CD14-positive monocyte (primary cell): Measurements from ENCODE around the gene ZNF432. TPM values are rescaled to one million over a fixed set of nuclear protein-coding genes. Genes with fewer than 3 reads are reported as not detected.

Source experiments
- DNase-seq, 3 donors: peaks; one replicate each; pipeline ENCODE4 v3.0.0-alpha.2; 2011 to 2022
- H2AFZ ChIP-seq: 2 replicates; pipeline ENCODE4 v1.6.0; 2012; ENCODE audit warnings: mild to moderate bottlenecking, low read depth, low read length, inconsistent platforms; ENCODE audit not compliant: insufficient read depth, poor library complexity, severe bottlenecking
- H3K27ac ChIP-seq, 2 donors: 1 replicate in 1 of 2; 2 replicates in 1 of 2; pipeline ENCODE4 v1.5.1; 2012 to 2013; ENCODE audit warnings: low read length in 2 of 2, control low read depth in 1 of 2, inconsistent platforms in 1 of 2, low read depth in 1 of 2, mild to moderate bottlenecking in 1 of 2
- H3K27me3 ChIP-seq, 2 donors: one replicate each; pipeline versions ENCODE4 v1.6.0 to v1.6.1; 2011 to 2013; ENCODE audit warnings: low read length in 2 of 2; ENCODE audit not compliant: control insufficient read depth in 2 of 2, insufficient read depth in 2 of 2
- H3K36me3 ChIP-seq, 2 donors: replicated peaks in 1 of 2; 1 replicate in 1 of 2; 2 replicates in 1 of 2; pipeline versions ENCODE4 v1.5.1 to v1.6.1; 2012 to 2013; ENCODE audit warnings: low read length in 2 of 2, control low read depth in 1 of 2, inconsistent platforms in 1 of 2, mild to moderate bottlenecking in 1 of 2; ENCODE audit not compliant: insufficient read depth in 2 of 2, control insufficient read depth in 1 of 2
- H3K4me1 ChIP-seq, 2 donors: 1 replicate in 1 of 2; 2 replicates in 1 of 2; pipeline versions ENCODE4 v1.5.1 to v1.6.1; 2012 to 2013; ENCODE audit warnings: low read length in 2 of 2, control low read depth in 1 of 2, inconsistent platforms in 1 of 2, mild to moderate bottlenecking in 1 of 2, moderate library complexity in 1 of 2; ENCODE audit not compliant: insufficient read depth in 2 of 2, control insufficient read depth in 1 of 2
- H3K4me2 ChIP-seq: replicated peaks from 2 replicates; pipeline ENCODE3; 2012; ENCODE audit warnings: low read length, moderate library complexity, mild to moderate bottlenecking; ENCODE audit not compliant: poor library complexity, severe bottlenecking; ENCODE audit errors: extremely low read depth
- H3K4me3 ChIP-seq, 3 experiments: fragments of 200-600 bp in 1 of 3; sonication (generic) in 1 of 3; replicated peaks in 1 of 3; 1 replicate in 2 of 3; 2 replicates in 1 of 3; pipeline ENCODE4 v1.5.1; 2011 to 2013; ENCODE audit warnings: low read length in 3 of 3, mild to moderate bottlenecking in 3 of 3, control low read depth in 2 of 3, low read depth in 2 of 3, inconsistent platforms in 1 of 3, moderate library complexity in 1 of 3
- H3K79me2 ChIP-seq: 2 replicates; pipeline ENCODE4 v1.6.0; 2012; ENCODE audit warnings: mild to moderate bottlenecking, control low read depth, inconsistent platforms, low read length, moderate library complexity; ENCODE audit not compliant: insufficient read depth
- H3K9ac ChIP-seq: 2 replicates; pipeline ENCODE4 v1.6.0; 2017; ENCODE audit warnings: low read length, mild to moderate bottlenecking; ENCODE audit not compliant: insufficient read depth, poor library complexity, severe bottlenecking
- H3K9me3 ChIP-seq, 2 donors: replicated peaks in 1 of 2; 1 replicate in 1 of 2; 2 replicates in 1 of 2; pipeline versions ENCODE4 v1.5.1 to v1.6.1; 2012 to 2013; ENCODE audit warnings: low read length in 2 of 2, control low read depth in 1 of 2; ENCODE audit not compliant: control insufficient read depth in 1 of 2, insufficient read depth in 1 of 2
- H4K20me1 ChIP-seq: 2 replicates; pipeline ENCODE4 v1.6.0; 2012; ENCODE audit warnings: mild to moderate bottlenecking, low read length, control low read depth, moderate library complexity; ENCODE audit not compliant: insufficient read depth
- H3K27ac Mint-ChIP-seq, 7 donors: one replicate each; pipeline ENCODE4 v1.8.0; 2020; ENCODE audit warnings: mild to moderate bottlenecking in 7 of 7, mixed read lengths in 7 of 7, moderate library complexity in 6 of 7, inconsistent platforms in 2 of 7
- H3K27me3 Mint-ChIP-seq, 3 donors: one replicate each; pipeline ENCODE4 v1.8.0; 2021 to 2022; ENCODE audit warnings: low read depth in 3 of 3, mild to moderate bottlenecking in 3 of 3, mixed read lengths in 3 of 3, moderate library complexity in 3 of 3, inconsistent platforms in 1 of 3
- H3K36me3 Mint-ChIP-seq, 2 donors: one replicate each; pipeline ENCODE4 v1.8.0; 2020; ENCODE audit warnings: mixed read lengths in 2 of 2, inconsistent platforms in 1 of 2, mild to moderate bottlenecking in 1 of 2
- H3K4me1 Mint-ChIP-seq: one replicate; pipeline ENCODE4 v1.8.0; 2020; ENCODE audit warnings: mild to moderate bottlenecking, mixed read lengths
- H3K4me3 Mint-ChIP-seq, 2 donors: one replicate each; pipeline ENCODE4 v1.8.0; 2020; ENCODE audit warnings: mild to moderate bottlenecking in 2 of 2, mixed read lengths in 2 of 2, moderate library complexity in 1 of 2
- H3K9me3 Mint-ChIP-seq, 7 donors: one replicate each; pipeline ENCODE4 v1.8.0; 2020 to 2022; ENCODE audit warnings: mixed read lengths in 7 of 7, mild to moderate bottlenecking in 6 of 7, moderate library complexity in 6 of 7, inconsistent platforms in 2 of 7
- CTCF ChIP-seq: fragments of 200-600 bp; IDR thresholded peaks from one replicate; pipeline ENCODE4 v1.8.0; 2022; ENCODE audit warnings: antibody characterized with exemption, mild to moderate bottlenecking
- WGBS: methylation state at CpG from one replicate; pipeline ENCODE4 v1.1.5; 2013; ENCODE audit warnings: missing lambda C conversion rate; ENCODE audit not compliant: insufficient coverage; 5-methylcytosine and 5-hydroxymethylcytosine counted together
- intact Hi-C, 2 donors: fragments of 100-400 bp; cut with micrococcal nuclease; formaldehyde crosslinking; loops; one replicate each; pipeline versions ENCODE4 v1.15.0 to v1.15.1; 2023
- polyA plus RNA-seq, 3 donors: library from polyadenylated mRNA; depleted of rRNA in 1 of 3; unstranded in 2 of 3; stranded (reverse) in 1 of 3; fragments of 300-500 nt in 2 of 3; fragments of >200 nt in 1 of 3; fragmentation: Illumina TruSeq in 2 of 3; gene quantifications; 1 replicate in 2 of 3; 2 replicates in 1 of 3; pipeline ENCODE4 v1.2.3, GENCODE V29; 2012 to 2021

Gene ZNF432
- polyA plus RNA-seq, 3 donors = 1.1 to 3.0 (median 1.2) TPM

- Histone ChIP-seq H3K79me2 (no peaks in the 10 kb centered on the region), H3K9ac (no peak overlapping the region), H3K4me2 (no peak overlapping the region), H3K27me3 (no peaks in the 10 kb centered on the region), H3K27ac (no peak overlapping the region), H3K4me1 (no peaks in the 10 kb centered on the region), H4K20me1 (no peaks in the 10 kb centered on the region), H3K36me3 (peaks cover 23 to 64% of the 10 kb centered on the region in 2 donors), H3K4me3 (peak overlapping the region in 1 of 3 experiments; percentile 46), H2AFZ (no peak overlapping the region), H3K9me3 (peaks cover 62 to 100% of the 10 kb centered on the region in 2 donors)
- DNase-seq = no peak
- Mint-ChIP-seq H3K36me3 (peaks cover 49 to 55% of the 10 kb centered on the region in 2 donors), H3K9me3 (peaks cover 61 to 100% (median 96%) of the 10 kb centered on the region in 7 donors), H3K4me1 (no peaks in the 10 kb centered on the region), H3K27me3 (peaks cover 0 to 2% (median 2%) of the 10 kb centered on the region in 3 donors), H3K27ac (no peak overlapping the region), H3K4me3 (no peak overlapping the region)
- intact Hi-C loops = no loop called here
- WGBS = no CpG with 5 or more reads among the region's 2 CpGs
- TF ChIP-seq CTCF = no peak
These were observed 54.5 kb downstream of the ZNF432 start for GRCh38 chr19:51994048-51994644.

- Mint-ChIP-seq H3K4me1 (no peaks in the 10 kb centered on the region), H3K27ac (no peak overlapping the region), H3K9me3 (peaks cover 62 to 100% (median 96%) of the 10 kb centered on the region in 7 donors), H3K36me3 (peaks cover 43 to 48% of the 10 kb centered on the region in 2 donors), H3K4me3 (no peak overlapping the region), H3K27me3 (peaks cover 0 to 2% (median 2%) of the 10 kb centered on the region in 3 donors)
- no peak for DNase-seq
- no peak for TF ChIP-seq CTCF
- H3K79me2 ChIP-seq = no peaks in the 10 kb centered on the region
- peaks cover 62 to 100% of the 10 kb centered on the region in 2 donors for H3K9me3 ChIP-seq
- WGBS = 96% methylated on average over 4 of the region's 10 CpGs
- no peak overlapping the region for H3K27ac ChIP-seq
- no peaks in the 10 kb centered on the region for H3K27me3 ChIP-seq
- no peak overlapping the region for H3K9ac ChIP-seq
- H3K4me1 ChIP-seq = no peaks in the 10 kb centered on the region
- no peak overlapping the region for H2AFZ ChIP-seq
- no peak overlapping the region for H3K4me2 ChIP-seq
- intact Hi-C loops = no loop called here
- peaks cover 17 to 56% of the 10 kb centered on the region in 2 donors for H3K36me3 ChIP-seq
- H3K4me3 ChIP-seq = peak overlapping the region in 1 of 3 experiments; percentile 46
- H4K20me1 ChIP-seq = no peaks in the 10 kb centered on the region
These were observed 55.2 kb downstream of the ZNF432 start for GRCh38 chr19:51993422-51993821.
